Astrocyte of the spinal cord (primary cell): ENCODE results near the gene IFITM5.
"Not testable (repeated sequence)": the region's sequence is repeated elsewhere in the genome, so short reads cannot be mapped to it uniquely, and the experiment has no call there.

Experiments
- DNase-seq: peaks from one replicate; pipeline ENCODE4 v3.0.0; 2011; ENCODE audit warnings: low read depth, low spot score
- H3K4me3 ChIP-seq: 2 replicates; pipeline ENCODE4 v1.5.1; 2011; ENCODE audit warnings: low read depth, mild to moderate bottlenecking, low read length, moderate library complexity
- in situ Hi-C: cut with HindIII; loops from 2 replicates; pipeline ENCODE4 v1.10.0; 2017; ENCODE audit warnings: low sequenced_read_pairs
- TF ChIP-seq, protein P1 (sequence below): IDR thresholded peaks from 2 replicates; pipeline ENCODE4 v1.5.1; 2012; ENCODE audit warnings: low read depth, mild to moderate bottlenecking, low read length, inconsistent platforms

Gene IFITM5

DNA sequence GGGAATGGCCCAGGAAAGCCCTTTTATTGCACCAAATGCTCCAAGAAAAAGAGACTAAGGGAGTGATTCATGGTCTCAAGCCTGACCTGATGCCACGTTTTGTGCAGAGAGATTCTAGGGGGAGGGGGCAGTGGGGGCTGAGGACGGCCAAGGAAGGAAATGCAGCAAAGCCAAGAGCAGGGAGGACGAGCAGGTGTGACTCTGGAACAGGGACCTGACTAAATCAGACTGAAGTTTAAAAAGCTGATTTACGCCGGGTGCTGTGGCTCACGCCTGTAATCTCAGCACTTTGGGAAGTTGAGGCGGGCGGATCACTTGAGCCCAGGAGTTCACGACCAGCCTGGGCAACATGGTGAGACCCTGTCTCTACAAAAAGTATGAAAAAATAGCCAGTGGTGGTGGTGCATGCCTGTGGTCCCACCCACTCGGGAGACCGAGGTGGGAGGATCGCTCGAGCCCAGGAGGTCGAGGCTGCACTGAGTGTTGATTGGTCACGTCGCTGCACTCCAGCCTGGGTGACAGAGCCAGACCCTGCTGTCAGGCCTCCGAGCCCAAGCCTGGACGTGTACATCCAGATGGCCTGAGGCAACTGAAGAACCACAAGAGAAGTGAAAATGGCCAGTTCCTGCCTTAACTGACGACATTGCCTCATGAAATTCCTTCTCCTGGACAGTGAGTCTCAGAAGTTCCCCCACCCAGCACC is 32.2 kb upstream of the IFITM5 start:
- H3K4me3 ChIP-seq = no peak overlapping the region
- DNase-seq = no peak
- in situ Hi-C loops = no loop called here
- TF ChIP-seq, protein P1, sequence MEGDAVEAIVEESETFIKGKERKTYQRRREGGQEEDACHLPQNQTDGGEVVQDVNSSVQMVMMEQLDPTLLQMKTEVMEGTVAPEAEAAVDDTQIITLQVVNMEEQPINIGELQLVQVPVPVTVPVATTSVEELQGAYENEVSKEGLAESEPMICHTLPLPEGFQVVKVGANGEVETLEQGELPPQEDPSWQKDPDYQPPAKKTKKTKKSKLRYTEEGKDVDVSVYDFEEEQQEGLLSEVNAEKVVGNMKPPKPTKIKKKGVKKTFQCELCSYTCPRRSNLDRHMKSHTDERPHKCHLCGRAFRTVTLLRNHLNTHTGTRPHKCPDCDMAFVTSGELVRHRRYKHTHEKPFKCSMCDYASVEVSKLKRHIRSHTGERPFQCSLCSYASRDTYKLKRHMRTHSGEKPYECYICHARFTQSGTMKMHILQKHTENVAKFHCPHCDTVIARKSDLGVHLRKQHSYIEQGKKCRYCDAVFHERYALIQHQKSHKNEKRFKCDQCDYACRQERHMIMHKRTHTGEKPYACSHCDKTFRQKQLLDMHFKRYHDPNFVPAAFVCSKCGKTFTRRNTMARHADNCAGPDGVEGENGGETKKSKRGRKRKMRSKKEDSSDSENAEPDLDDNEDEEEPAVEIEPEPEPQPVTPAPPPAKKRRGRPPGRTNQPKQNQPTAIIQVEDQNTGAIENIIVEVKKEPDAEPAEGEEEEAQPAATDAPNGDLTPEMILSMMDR = no peak

DNA sequence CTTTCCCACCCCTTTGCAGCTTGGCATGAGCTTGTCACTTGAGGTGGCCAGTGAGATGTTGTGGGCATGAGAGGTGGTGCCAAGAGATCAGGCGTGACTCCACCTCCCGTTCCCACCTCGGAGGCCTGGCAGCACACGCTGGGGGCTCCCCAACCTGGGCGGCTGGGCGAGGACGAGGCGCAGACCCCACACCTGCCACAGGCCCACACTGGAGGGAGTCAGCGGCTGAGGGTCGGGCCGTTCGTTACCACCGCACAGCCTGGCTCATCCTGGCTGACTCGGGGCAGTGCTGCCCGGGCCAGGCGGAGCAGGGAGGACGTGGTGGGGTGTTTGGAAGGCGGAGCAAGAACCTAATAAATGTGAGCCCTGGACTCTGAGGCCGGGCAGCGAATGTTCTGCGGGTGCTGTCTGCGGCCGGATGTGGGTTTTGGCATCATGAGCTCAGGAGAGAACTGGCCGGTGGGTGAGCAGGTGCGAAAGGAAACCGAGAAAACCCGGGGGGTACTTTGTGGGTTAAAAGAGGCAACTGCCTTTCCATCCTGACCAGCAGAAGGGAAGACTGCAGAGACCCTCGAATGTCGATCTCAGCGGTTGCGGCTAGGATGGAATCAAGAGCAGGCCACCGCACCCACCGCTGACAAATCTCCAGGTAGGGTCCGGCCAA is 31.5 kb upstream of the IFITM5 start:
- TF ChIP-seq, protein P1 = no peak
- no peak for DNase-seq
- in situ Hi-C loops = no loop called here
- H3K4me3 ChIP-seq = no peak overlapping the region

- in situ Hi-C loops = no loop called here
- no peak for DNase-seq
- no peak overlapping the region for H3K4me3 ChIP-seq
- TF ChIP-seq, protein P1 = no peak
These were observed 31.0 kb upstream of the IFITM5 start for GRCh38 chr11:330307-330693.

DNA sequence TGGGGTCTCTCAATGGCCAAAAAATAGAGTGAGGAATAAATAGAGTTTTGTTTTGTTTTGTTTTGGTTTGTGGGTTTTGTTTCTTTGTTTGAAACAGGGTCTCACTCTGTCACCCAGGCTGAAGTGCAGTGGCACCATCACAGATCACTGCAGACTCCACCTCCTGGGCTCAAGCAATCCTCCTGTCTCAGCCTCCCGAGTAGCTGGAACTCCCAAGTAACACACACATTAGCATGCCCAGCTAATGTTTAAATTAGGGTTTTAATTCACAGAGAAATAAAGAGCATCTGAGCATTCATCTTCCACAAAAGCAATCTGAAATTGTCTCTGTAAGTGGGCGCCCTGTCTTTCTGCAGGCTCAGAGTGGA is 30.5 kb upstream of the IFITM5 start:
- H3K4me3 ChIP-seq = no peak overlapping the region
- TF ChIP-seq, protein P1 = no peak
- no peak for DNase-seq
- in situ Hi-C loops = no loop called here

GRCh38 chr11:328516-329100 is 29.3 kb upstream of the IFITM5 start:
- in situ Hi-C loops, H3K4me3 ChIP-seq, DNase-seq: not testable (repeated sequence)

DNA sequence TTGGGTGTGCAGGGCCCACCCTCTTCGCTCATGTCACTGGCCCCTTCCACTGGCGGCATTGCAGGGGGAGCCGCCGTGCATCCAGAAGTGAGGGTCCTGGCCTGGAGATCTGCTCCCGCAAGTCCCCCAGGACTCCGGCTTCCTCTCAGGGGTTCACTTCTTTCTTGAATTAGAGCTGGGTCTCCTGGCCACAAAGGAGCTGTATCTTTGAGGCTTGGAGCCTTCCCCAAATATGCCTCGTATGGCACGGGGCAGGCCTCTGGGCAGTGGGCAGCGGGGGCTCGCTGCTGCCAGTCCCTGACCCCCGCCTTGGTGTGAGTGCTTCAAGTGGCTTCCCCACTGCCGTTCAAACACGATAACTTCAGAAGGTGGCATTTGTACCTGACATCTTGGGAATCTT is 28.7 kb upstream of the IFITM5 start:
- DNase-seq = no peak
- TF ChIP-seq, protein P1 = no peak
- no peak overlapping the region for H3K4me3 ChIP-seq
- in situ Hi-C loops = no loop called here

GRCh38 chr11:327581-327923 is 28.2 kb upstream of the IFITM5 start:
- H3K4me3 ChIP-seq = no peak overlapping the region
- no peak for DNase-seq
- in situ Hi-C loops = no loop called here
- TF ChIP-seq, protein P1 = no peak
